MM.1S (cell line): ENCODE results near the gene C19orf44.

Source experiments
- DNase-seq: peaks from one replicate; pipeline ENCODE4 v3.0.0-alpha.2; 2015
- H2AFZ ChIP-seq: fragments of 300-600 bp; sonication (generic); 2 replicates; pipeline ENCODE4 v1.6.0; 2016; ENCODE audit warnings: antibody characterized with exemption, low read length
- H3F3A ChIP-seq: fragments of 300-600 bp; sonication (generic); 2 replicates; pipeline ENCODE4 v1.6.1; 2016; ENCODE audit warnings: mild to moderate bottlenecking, antibody characterized with exemption, low read length, moderate library complexity, mixed read lengths; ENCODE audit not compliant: insufficient read depth
- H3K27ac ChIP-seq: fragments of 300-600 bp; sonication (generic); 2 replicates; pipeline ENCODE4 v1.5.1; 2016; ENCODE audit warnings: mild to moderate bottlenecking, low read length
- H3K27me3 ChIP-seq: fragments of 300-600 bp; sonication (generic); replicated peaks from 2 replicates; pipeline ENCODE4 v1.6.0; 2016; ENCODE audit warnings: low read length; ENCODE audit not compliant: insufficient read depth
- H3K36me3 ChIP-seq: fragments of 300-600 bp; sonication (generic); replicated peaks from 2 replicates; pipeline ENCODE4 v1.6.1; 2016; ENCODE audit warnings: mild to moderate bottlenecking, low read length, mixed read lengths; ENCODE audit not compliant: insufficient read depth
- H3K4me1 ChIP-seq: fragments of 300-600 bp; sonication (generic); 2 replicates; pipeline ENCODE4 v1.6.1; 2016; ENCODE audit warnings: low read length, mixed read lengths
- H3K4me2 ChIP-seq: fragments of 300-600 bp; sonication (generic); 2 replicates; pipeline ENCODE4 v1.6.0; 2016; ENCODE audit warnings: low read depth, low read length
- H3K4me3 ChIP-seq: fragments of 300-600 bp; sonication (generic); 2 replicates; pipeline ENCODE4 v1.5.1; 2016; ENCODE audit warnings: low read length, mixed read lengths
- H3K79me2 ChIP-seq: fragments of 300-600 bp; sonication (generic); 2 replicates; pipeline ENCODE4 v1.6.1; 2016; ENCODE audit warnings: mixed run types, low read length, mixed read lengths
- H3K9ac ChIP-seq: fragments of 300-600 bp; sonication (generic); 2 replicates; pipeline ENCODE4 v1.6.1; 2016; ENCODE audit warnings: low read length, mixed read lengths
- H3K9me2 ChIP-seq: fragments of 300-600 bp; sonication (generic); replicated peaks from 2 replicates; pipeline ENCODE4 v1.6.1; 2016; ENCODE audit warnings: mild to moderate bottlenecking, low read length, mixed read lengths; ENCODE audit not compliant: insufficient read depth
- H3K9me3 ChIP-seq: fragments of 300-600 bp; sonication (generic); replicated peaks from 2 replicates; pipeline ENCODE4 v1.6.1; 2016; ENCODE audit warnings: mild to moderate bottlenecking, low read length, mixed read lengths; ENCODE audit not compliant: insufficient read depth
- H4K20me1 ChIP-seq: fragments of 300-600 bp; sonication (generic); 2 replicates; pipeline ENCODE4 v1.6.1; 2016; ENCODE audit warnings: mild to moderate bottlenecking, low read length, moderate library complexity, mixed read lengths; ENCODE audit not compliant: insufficient read depth
- EZH2 ChIP-seq: fragments of 300-600 bp; sonication (generic); optimal IDR thresholded peaks from 2 replicates; pipeline ENCODE3; 2017; ENCODE audit warnings: low read depth, mild to moderate bottlenecking, antibody characterized with exemption, low read length, mixed read lengths
- EZH2phosphoT487 ChIP-seq: fragments of 300-600 bp; sonication (generic); IDR thresholded peaks from 2 replicates; pipeline ENCODE4 v1.6.1; 2018; ENCODE audit warnings: antibody characterized with exemption, low read length
- TF ChIP-seq, protein P1 (sequence below): fragments of 300-600 bp; sonication (generic); IDR thresholded peaks from 2 replicates; pipeline ENCODE4 v1.5.1; 2016; ENCODE audit warnings: antibody characterized with exemption, low read length, mixed read lengths

The C19orf44 gene

DNA sequence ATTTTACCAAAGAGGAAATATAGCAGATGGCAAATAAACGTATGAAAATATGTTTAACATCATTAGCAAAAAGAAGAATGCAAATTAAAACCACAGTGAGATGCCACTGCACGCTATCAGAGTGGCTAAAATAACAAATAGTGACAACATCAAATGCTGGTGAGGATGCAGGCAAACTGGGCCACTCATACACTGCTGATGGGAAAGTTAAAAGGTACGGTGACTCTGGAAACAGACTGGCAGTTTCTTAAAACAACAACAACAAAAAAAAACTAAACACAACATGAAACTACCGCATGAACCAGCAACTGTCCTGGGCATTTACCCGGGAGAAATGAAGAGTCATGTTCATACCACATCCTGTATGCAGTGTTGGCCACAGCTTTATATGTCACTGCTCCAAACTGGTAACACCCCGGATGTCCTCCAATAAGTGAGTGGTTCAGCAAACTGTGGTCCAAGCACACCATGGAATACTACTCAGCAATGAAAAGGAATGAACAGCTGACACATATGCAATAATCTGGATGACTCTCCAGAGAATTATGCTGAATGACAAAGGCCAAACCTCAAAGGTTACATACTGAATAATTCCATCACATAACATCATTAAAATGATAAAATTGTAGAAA, 46.7 kb upstream of the C19orf44 start:
- H3K9me3 ChIP-seq, result no peaks in the 10 kb centered on the region
- TF ChIP-seq, protein P1, sequence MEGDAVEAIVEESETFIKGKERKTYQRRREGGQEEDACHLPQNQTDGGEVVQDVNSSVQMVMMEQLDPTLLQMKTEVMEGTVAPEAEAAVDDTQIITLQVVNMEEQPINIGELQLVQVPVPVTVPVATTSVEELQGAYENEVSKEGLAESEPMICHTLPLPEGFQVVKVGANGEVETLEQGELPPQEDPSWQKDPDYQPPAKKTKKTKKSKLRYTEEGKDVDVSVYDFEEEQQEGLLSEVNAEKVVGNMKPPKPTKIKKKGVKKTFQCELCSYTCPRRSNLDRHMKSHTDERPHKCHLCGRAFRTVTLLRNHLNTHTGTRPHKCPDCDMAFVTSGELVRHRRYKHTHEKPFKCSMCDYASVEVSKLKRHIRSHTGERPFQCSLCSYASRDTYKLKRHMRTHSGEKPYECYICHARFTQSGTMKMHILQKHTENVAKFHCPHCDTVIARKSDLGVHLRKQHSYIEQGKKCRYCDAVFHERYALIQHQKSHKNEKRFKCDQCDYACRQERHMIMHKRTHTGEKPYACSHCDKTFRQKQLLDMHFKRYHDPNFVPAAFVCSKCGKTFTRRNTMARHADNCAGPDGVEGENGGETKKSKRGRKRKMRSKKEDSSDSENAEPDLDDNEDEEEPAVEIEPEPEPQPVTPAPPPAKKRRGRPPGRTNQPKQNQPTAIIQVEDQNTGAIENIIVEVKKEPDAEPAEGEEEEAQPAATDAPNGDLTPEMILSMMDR, result no peak
- peak; percentile 90 for DNase-seq
- peaks cover 21% of the 10 kb centered on the region for H3F3A ChIP-seq
- peak overlapping the region; percentile 1; the same call in 1 of the 2 replicates for H3K4me3 ChIP-seq
- H4K20me1 ChIP-seq, result no peaks in the 10 kb centered on the region
- H3K36me3 ChIP-seq, result no peaks in the 10 kb centered on the region
- no peak overlapping the region for H2AFZ ChIP-seq
- peaks cover 92% of the 10 kb centered on the region for H3K79me2 ChIP-seq
- no peaks in the 10 kb centered on the region for H3K9me2 ChIP-seq
- peak overlapping the region; percentile 39 for H3K9ac ChIP-seq
- H3K27ac ChIP-seq, result peak overlapping the region; percentile 81
- no peaks in the 10 kb centered on the region for H3K27me3 ChIP-seq
- peak overlapping the region; percentile 51; the same call in 1 of the 2 replicates for H3K4me2 ChIP-seq
- H3K4me1 ChIP-seq, result peaks cover 50% of the 10 kb centered on the region

DNA sequence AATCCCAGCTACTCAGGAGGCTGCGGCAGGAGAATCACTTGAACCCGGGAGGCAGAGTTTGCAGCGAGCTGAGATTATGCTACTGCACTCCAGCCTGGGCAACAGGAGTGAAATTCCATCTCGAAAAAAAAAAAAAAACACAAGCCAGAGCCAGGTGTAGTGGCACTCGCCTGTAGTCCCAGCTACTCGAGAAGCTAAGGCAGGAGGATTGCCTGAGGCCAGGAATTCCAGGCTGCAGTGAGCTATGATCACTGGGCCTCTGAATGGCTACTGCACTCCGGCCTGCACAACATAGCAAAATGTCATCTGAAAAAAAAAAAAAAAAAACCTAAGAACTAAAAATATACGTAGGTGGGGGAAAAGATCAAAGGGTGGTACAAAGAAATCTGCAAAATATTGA, 43.9 kb upstream of the C19orf44 start:
- Histone ChIP-seq H3K4me2 (no peak overlapping the region), H3K79me2 (peaks cover 91% of the 10 kb centered on the region), H3K9ac (no peak overlapping the region), H3K4me1 (peaks cover 22% of the 10 kb centered on the region), H3F3A (peaks cover 14% of the 10 kb centered on the region), H3K36me3 (no peaks in the 10 kb centered on the region), H4K20me1 (0 out of 2 replicates have a peak, but pooled peaks cover 5% of the 10 kb centered on the region), H3K27ac (no peak overlapping the region), H3K9me2 (no peaks in the 10 kb centered on the region), H3K27me3 (no peaks in the 10 kb centered on the region), H3K9me3 (no peaks in the 10 kb centered on the region), H3K4me3 (no peak overlapping the region), H2AFZ (no peak overlapping the region)
- DNase-seq, result no peak
- TF ChIP-seq EZH2 (no peak), EZH2phosphoT487 (no peak)
- TF ChIP-seq, protein P1, result no peak

DNA sequence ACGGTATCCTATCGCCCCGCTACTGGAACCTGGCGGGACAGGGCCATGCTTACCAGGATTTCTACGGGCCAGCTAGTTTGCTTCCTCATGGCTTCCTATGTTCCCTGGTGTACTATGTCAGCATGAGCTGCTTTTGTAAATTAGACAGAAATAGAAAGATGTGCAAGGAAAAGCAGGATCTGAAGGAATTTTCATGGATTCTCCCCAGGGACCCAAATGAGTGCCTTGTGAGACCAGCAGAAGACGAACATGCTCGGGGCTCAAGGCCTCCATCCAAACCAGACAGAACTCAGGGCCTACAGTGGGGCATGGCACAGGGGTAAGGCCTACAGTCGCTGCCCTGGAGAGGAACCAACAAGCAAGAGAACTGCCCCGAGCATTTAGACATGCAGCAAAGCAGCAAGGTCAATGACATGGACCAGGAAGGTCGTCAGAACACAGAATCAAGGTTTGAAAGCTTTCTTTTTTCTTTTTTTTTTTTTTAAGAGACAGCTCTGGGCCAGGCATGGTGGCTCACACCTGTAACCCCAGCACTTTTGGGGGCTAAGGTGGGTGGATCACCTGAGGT, 41.8 kb upstream of the C19orf44 start:
- peaks cover 11% of the 10 kb centered on the region for H4K20me1 ChIP-seq
- H3K27me3 ChIP-seq, result no peaks in the 10 kb centered on the region
- TF ChIP-seq EZH2phosphoT487 (no peak), EZH2 (no peak)
- TF ChIP-seq, protein P1, result no peak
- no peak overlapping the region for H3K9ac ChIP-seq
- no peak overlapping the region for H3K4me2 ChIP-seq
- H3K9me3 ChIP-seq, result no peaks in the 10 kb centered on the region
- no peak overlapping the region for H3K27ac ChIP-seq
- H2AFZ ChIP-seq, result no peak overlapping the region
- peaks cover 9% of the 10 kb centered on the region for H3F3A ChIP-seq
- peaks cover 8% of the 10 kb centered on the region for H3K4me1 ChIP-seq
- no peak for DNase-seq
- H3K79me2 ChIP-seq, result peaks cover 92% of the 10 kb centered on the region
- H3K4me3 ChIP-seq, result no peak overlapping the region
- H3K9me2 ChIP-seq, result no peaks in the 10 kb centered on the region
- H3K36me3 ChIP-seq, result no peaks in the 10 kb centered on the region
